GM12872 (cell line): ENCODE results near the gene CRB2.

Experiments
- TF ChIP-seq, protein P1 (sequence below): IDR thresholded peaks from 3 replicates; pipeline ENCODE4 v1.5.1; 2011; ENCODE audit warnings: low read depth, mild to moderate bottlenecking, low read length, moderate library complexity; ENCODE audit not compliant: insufficient read depth

Gene CRB2

DNA sequence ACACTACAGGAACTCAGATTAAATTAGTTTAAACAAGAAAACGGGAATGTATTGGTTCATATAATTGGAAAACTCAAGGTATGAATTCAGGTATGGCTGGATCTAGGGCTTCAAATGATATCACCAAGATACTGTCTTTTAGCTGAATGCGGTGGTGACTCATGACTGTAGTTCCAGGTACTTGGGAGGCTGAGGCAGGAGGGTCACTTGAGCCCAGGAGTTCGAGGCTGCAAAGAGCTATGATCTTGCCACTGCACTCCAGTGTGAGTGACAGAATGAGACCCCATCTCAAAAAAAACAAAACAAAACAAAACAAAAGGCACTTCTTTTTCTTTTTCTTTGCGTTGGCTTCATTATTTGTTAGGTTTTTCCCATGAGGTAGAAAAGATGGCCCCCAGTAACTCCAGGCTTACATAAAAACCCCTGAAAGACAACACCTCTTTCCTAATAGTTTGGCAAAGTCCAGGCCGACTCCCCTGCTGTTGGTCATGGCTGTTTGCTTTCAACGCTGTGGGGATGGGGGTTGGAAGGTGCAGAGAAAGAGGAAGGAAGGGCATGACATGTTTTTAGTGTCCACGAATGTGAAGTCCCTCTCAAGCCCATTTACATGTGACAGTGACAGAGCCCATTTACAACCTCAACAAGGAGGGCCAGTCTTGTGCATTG is 39.8 kb upstream of the CRB2 start:
- TF ChIP-seq, protein P1, sequence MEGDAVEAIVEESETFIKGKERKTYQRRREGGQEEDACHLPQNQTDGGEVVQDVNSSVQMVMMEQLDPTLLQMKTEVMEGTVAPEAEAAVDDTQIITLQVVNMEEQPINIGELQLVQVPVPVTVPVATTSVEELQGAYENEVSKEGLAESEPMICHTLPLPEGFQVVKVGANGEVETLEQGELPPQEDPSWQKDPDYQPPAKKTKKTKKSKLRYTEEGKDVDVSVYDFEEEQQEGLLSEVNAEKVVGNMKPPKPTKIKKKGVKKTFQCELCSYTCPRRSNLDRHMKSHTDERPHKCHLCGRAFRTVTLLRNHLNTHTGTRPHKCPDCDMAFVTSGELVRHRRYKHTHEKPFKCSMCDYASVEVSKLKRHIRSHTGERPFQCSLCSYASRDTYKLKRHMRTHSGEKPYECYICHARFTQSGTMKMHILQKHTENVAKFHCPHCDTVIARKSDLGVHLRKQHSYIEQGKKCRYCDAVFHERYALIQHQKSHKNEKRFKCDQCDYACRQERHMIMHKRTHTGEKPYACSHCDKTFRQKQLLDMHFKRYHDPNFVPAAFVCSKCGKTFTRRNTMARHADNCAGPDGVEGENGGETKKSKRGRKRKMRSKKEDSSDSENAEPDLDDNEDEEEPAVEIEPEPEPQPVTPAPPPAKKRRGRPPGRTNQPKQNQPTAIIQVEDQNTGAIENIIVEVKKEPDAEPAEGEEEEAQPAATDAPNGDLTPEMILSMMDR: no peak

DNA sequence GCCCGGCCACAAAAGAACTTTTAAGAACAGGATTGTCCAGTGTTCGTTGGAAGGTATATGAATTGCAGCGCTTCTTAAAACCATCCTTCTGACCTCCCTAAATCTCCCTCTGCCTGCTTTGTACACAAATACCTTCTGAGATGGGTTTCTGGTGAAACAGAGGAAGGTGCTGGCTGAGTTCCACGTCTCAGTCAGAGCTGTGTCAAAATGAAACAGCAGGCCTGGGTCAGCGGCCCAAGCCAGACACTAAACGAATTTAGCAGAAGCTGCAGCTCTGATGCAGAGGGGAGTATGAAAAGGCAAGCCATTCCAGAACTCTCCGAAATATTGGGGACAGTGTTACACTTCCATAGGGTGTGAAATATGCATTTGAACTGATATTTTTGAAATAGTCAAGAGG is 37.8 kb upstream of the CRB2 start:
- TF ChIP-seq, protein P1: no peak

DNA sequence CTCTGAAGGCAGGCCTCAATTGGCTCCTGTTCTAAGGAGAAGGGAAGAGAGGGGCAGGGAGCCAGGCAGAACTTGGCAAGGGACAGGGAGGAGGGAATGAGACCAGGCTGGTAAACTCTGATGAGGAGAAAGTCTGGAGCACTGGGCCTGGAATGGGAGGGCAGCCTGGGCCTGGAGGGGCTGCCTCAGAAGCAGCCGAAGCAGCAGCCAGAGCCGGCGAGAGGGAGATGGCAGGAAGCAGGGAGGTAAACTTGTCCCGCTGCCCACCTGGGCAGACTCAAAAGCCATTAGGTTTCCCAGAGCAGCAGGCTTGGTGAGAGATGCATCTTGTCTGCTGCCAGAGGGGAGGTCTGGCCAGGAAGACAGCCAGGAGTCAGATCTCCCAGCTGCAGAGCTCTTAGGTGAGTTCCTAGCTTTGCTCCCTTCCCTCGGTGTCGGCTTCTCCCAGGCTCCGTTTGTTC is 37.0 kb upstream of the CRB2 start:
- TF ChIP-seq, protein P1: no peak

DNA sequence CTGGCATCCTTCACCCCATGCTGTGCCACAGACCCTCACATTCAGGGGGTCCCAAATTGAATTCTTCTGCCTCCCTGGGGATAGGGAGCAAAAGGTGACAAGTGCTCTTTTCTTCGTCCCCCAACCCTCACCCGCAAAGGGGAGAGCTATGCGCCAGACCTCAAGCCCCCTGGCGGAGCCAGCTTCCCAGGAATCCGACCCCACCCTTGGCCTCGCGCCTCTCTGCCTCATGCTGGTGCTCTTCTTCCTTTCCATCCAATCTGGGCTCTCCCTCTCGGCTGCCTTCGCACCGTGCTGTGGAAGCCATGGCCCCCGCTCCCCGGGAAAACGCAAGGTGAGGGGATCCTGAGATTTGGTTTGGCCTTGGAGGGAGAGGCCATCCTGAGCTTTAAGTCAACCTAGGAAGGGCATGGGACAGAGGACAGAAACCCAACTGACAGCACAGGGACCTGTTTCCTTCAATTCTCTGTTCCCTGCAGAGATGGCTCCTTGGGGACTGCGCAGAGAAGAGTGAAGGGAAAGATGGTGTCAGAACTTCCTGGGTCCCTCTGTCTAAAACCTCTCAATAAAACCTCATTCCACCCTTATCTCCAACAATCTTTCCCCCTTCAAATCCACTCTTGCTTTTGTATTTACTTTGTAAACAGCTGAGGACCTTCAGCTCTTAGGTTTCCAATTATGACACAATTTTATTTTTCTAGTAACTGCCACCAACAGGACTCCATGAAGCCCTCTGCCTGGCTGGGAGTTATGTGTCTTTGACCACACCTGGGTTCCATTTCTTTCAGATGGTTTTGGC is 36.3 kb upstream of the CRB2 start:
- TF ChIP-seq, protein P1: no peak

GRCh38 chr9:123320814-123321213 is 35.2 kb upstream of the CRB2 start:
- TF ChIP-seq, protein P1: no peak

GRCh38 chr9:123321616-123322272 is 34.3 kb upstream of the CRB2 start:
- TF ChIP-seq, protein P1: no peak
